NCI-H1436 (cell line): Measurements from ENCODE around the gene ANTXRL.
"Not testable (repeated sequence)": the region's sequence is repeated elsewhere in the genome, so short reads cannot be mapped to it uniquely, and the experiment has no call there.

ENCODE experiments used
- DNase-seq: peaks from one replicate; lab custom pipeline; 2025; lab: John Stamatoyannopoulos, UW

Gene ANTXRL

DNA sequence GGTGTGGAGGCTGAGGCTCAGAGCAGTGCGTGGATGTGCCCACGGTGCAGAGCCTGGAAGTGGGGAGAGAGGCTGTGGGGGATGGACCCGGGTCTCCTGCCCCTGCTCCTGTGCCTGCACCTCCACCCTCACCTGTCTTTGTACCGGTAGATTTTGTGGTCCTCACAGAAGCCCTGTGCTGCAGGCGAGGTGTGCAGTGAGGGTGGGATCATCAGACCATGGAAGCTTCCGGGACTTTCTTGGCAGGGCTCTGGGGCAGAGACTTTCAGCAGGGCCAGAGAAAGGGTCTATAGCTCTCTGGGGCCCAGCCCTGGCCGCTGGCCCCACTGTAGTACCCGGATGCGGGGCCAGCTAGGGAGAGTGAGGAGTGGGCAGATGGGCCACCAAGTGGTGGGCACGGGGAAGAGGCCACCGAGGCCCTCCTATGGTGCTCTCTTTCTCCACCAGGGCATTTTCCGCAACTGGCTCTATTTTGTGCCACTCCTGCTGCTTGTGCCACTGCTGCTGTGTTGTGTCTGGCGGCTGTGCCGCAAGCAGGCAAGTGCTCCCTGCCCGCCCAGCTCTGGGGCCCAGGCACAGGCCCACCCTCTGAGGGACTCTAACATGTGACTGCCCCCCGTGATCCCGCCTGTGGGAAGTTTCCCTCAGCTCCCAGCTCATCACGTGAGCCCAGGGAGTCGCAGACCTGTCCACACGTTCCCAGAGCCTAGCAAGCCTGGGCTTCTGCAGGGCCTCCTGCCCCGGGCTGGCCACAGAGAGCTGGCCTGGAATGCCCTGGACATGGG lies 22.1 kb downstream of the ANTXRL start:
- no peak for DNase-seq

DNA sequence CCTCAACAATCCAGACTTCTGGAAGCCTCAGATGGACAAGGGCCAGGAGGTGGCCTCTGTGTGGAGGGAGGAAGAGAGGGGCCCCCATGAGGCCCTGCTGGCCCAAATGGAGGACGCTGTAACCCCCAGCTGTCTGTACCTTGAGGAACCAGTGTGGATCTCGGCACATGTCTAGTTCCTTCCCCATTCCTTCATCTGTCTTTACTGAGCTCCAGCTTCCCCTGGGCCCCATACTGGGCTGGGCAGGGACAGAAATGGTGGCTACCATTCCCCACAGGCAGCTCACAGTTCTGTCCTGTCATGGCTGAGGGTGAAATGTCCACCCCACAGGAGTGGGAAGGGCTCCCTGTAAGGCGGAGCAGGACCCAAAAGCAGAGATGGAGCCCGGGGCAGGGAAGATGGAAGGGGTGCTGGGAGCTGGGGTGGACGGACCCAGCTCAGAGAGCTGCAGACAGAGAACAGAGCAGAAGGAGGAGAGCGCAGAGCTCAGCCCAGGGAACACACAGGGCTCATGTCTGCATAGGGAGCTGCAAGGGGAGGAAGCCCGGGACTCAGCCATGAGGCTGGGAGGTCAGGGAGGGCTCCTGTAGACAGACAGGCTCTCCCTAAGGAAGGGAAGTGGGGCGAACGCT lies 22.8 kb downstream of the ANTXRL start:
- DNase-seq = no peak

DNA sequence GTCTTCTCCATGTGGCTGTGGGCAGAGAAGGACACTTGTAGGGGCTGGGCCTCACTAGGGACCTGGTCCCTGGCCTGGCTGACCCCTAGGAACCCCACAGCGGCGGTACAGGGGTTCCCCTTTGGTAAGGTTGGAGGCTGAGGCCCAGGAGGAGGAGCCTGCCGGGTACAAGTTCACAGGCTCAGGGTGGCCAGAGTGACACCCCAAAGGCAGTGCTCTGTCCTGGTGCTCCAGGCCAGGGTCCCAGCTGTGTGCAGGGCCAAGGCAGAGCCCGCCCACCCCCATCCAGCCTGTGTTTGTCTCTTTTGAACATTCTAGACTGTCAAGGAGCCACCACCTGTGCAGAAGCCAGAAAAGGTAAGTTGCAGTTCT lies 23.3 kb downstream of the ANTXRL start:
- no peak for DNase-seq

DNA sequence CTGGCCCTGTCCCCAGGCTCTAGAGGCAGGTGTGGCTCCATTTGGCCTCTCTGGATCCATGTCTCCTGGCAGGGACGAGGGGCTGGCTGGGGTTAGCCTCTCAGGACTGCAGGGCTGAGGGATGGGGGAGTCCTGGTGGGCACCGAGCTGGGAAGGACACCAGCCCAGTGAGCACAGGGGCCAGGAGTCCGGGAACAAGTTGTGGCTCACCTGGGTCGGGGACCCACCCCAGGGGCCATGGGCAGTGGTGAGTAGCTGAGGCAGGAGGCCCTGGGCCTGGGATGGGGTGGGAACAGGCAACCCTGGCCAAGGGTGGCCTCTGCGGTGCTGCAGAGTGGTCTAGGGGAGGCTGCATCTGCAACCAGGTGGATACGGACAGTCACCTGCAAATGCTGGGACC lies 24.1 kb downstream of the ANTXRL start:
- no peak for DNase-seq

DNA sequence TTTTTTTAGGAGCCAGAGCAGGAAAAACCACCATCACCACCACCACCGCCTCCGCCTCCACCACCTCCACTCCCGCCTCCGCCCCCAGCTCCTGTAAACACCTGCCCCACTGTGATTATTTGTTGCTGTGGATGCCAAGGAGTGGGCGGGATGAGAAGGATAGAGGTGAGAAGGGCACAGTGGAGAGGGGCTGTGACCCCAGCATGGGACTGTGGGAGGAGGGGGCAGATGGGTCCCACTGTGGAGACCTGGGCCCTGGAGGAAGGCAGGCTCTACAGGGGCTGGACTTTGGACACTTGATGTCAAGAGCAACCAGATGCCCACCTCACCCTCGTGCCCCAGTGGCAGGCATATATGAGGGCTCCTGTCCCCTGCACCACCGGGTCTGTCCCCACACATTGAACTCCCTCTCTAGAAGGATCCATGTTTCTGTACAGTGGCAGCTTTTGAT lies 24.7 kb downstream of the ANTXRL start:
- no peak for DNase-seq

DNA sequence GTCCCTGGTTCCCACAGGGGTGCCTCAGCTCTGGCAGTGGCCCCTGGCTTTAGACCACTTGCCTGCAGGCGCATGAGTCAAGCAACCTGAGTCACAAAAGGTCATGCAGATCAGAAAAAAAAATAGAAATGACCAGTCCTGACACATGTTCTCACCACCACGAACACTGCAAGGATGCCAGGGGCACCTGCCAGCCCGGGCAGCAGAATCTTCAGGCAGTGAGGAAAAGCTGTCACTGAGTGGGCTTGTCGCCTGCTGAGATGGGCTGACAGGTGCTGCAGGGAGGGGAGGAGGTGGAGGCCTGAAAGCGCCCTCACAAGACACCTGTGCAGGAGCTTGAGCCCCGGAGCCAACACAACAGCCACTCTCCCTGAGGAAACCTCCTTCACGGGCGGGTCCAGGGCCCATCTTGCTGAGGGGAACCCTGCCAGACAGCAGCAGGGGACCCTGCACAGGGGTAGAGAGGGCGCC lies 25.2 kb downstream of the ANTXRL start:
- DNase-seq = not testable (repeated sequence)

DNA sequence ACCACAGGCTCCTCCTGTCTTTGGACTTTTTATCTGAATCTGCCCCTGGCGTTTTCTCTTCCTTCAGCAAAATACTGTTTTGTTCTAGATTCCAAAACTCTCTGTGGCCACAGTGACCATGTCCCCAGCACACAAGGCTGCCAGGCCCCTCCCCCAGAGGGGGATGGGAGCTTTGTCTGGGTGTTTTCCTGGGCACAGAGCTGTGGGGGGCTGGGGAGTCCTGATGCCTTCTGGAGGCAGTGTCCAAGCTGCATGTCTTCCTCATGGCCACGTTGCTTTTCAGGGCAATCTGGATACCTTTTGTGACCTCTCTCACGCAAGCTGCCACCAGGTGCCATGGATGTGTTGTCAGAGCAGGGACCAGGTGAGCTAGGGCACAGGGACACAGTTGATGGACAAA lies 26.2 kb downstream of the ANTXRL start:
- DNase-seq = no peak

DNA sequence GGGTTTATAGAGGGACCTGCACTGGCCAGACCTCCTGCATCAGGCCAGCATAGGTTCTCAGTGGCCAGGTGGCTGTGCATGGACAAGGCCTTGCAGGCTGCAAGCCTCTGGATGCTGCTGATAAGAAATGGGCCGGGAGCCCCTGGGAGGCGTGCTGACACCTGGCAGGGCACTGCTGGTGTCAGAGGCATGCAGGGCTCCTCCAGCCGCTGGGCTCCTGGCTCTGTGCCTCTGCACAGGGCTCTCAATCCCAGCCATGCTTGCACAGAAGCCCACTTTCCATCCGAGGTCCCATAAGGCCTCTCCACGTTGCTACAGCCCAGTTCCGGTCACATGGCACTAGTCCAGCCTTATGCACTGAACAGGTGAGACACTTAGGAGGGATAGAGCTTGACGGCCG lies 27.3 kb downstream of the ANTXRL start:
- no peak for DNase-seq

DNA sequence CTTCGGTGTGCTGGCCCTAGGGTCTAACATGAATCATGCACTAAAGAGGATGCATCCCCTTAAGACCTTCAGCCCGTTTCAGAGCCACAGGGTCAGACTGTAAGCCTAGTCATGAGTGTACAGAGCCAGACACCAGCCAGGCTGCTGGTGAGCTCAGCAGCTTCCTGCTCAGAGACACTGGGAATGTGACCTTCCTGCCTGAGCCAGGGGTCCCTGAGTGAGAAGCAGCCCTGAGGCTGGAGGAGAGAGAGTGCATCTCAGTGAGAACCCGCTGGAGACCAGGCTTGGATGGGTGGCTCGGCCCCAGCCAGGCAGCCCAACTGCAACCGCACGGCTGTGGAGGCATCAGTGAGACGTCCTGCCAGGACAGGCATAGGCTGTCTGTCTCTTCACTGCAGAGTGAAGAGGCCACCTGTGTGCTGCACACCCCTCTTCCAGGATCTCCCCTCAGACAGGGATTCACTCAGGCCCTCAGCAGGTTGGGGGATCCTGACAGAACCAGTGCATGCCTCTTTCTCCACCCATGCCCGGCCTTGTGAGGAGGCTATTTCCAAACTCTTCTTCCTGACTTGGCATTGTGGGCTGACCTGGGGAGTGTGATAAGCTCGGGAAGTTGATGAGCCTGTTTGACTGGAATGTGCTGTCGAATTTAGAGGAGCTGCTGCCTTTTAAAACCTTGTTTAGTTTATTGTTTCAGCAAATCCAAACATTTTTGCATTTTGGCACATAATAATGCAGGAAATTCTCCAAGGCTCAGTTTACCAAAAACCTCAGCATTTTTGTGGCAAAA lies 28.5 kb downstream of the ANTXRL start:
- not testable (repeated sequence) for DNase-seq

DNA sequence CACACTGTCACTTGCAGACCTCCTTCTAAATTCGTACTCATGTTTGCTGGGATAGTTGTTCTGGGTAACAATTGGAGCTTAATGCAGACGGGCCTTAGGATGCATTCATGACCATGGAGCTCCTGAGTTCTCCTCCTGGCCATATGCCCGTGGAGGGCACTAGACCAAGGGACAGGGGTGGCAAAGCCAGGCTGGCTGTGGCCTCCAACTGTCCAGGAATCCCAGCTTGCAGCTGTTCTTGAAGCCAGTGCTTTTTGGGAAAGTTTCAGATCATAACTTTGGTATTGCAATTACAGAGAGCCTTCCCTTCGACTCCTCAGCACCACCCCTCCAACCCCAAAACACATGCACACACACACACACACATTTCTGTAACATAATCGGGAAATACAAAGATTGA lies 30.6 kb downstream of the ANTXRL start:
- no peak for DNase-seq

DNA sequence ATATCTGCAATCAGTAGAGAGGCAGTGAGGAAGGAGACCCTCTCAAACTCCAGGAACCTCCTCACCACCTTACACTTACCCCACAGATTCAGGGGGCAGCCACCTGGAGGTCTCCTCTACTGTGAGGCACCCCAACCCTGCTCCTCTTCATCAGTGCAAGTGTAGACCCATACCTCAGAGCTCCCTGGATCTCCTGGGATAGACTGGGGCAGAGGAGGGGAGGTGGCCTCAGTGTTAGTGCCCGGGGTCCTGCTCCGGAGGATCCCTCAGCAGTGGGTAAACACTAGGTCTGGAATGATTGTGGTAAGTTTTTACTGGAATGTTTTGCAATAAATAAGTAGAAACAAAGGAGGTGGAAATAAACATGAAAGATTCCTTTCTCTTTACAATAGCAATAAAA lies 31.1 kb downstream of the ANTXRL start:
- DNase-seq = no peak

DNA sequence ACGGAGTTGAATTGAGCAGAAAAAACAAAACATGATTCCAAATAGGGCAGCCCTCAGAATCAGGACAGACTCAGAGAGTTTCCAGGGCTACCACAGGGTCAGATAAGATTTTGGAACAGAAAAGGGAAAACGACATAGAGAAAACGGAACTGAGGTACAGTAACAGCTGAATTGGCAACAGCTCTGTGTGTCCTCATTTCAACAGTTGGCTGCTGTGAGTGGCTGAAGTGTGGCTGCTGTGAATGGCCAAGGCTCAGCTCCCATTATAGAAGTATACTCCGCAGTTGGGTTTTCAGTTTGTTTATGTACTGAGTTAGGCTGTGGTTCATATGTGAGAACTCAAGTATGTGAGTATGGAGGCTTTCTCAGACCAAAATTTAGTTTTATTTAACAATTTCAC lies 32.0 kb downstream of the ANTXRL start:
- DNase-seq = no peak

DNA sequence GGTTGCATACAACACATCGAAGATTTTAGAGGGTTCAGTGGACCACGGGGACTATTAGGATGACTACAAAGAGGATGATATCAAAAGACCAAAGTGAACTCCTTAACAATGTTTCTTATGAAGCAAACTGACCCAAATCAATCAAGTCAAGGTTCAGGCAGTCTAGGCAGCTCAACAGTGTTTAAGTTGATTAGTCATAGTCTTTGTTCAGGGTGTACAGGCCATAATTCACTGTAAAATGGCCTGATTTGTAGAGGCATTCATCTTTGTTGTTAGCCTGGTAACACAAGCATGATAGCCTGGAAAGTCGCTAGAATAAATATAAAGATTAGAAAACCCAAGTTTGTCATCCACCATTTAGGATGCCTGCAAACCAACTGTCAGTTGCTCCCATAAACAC lies 32.6 kb downstream of the ANTXRL start:
- no peak for DNase-seq

DNA sequence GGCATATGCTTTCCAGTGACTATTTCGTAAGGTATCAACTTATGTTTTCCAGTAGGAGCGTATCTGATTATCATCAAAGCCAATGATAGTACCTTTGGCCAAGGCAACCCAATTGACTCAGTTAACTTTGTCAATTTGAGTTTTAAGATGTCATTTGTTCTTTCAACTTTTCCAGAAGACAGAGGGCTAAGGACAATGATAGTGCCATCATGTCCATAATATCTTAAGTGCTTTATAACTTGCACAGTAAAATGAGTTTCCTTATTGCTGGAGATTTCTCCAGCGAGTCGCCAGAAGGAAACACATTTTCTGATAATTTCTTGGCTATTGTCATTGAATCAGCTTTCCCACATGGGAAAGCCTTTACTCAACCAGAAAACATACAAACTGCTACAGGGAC lies 35.0 kb downstream of the ANTXRL start:
- DNase-seq = no peak

DNA sequence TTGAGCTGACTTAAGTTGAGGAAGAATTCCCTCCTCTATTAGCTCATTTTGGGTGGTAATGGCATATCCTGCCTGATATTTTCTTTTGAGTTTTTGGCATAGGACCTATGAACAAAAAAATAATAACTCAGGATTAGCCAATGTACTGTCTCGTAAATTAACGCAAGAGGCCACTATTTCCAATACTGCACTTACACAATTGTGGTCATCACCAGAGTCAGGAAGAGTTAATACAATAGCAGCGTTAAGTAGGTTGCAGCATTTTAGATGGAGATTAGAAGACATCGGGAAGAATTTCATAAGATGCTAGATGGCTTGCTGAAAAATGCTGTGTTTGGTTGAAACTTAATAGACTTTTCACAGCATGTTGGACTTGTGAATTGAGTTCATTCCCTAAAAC lies 36.4 kb downstream of the ANTXRL start:
- no peak for DNase-seq

DNA sequence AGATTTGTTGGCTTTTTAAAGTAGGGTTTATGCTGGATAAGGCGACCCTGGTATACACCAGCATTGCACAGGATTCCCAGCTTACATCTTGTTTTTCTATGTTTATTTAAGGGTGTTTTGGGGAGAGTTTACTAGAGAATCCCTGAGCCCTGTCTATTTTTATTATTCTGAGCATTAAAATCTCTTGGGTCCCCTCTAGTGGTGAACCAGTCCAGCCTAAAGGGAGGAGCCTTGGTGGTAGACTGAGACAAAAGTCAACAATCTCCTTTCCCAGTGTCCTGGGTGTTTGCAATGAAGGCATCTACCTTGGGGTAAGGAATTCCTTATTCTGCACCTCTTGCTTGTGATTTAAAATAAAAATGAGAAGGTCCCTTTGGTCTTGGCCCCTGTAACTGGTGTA lies 38.2 kb downstream of the ANTXRL start:
- no peak for DNase-seq

DNA sequence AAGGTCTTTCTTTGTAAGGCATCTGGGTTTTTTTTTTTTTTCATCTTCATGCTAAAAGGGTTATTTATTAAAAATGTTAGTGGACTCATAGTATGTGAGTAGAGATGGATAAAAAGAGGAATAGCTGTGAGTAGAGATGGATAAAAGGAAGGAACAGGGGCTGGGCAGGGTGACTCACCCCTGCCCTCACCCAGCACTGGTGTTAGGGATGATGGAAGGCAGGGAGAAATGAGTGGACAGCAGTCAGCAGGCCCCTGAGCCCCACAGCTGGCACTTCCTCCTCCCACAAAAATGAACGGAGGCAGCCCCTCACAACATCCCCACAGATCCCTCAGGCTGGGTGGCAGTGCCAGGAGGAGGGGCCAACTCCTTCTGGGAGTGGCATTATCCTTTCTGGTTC lies 39.3 kb downstream of the ANTXRL start:
- DNase-seq = no peak

DNA sequence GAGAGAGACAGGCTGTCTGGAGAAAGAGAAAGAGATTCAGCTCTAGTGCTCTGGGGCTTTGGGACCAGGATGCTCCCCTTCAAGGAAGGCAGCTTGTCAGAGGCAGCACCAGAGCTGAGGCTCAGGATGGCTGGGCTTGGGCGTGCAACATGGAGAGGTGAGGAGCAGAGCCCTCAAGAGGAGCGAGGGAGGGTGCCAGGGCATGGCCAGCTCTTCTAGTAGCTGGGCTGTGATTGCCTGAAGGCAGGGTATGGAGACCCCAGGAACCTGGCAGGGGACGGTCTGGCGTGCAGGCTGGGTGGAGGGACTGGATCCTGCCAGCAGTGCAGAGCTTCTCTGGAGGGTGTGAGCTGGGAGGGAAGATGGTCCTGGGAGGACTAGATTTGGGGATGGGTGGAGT lies 40.2 kb downstream of the ANTXRL start:
- DNase-seq = no peak

DNA sequence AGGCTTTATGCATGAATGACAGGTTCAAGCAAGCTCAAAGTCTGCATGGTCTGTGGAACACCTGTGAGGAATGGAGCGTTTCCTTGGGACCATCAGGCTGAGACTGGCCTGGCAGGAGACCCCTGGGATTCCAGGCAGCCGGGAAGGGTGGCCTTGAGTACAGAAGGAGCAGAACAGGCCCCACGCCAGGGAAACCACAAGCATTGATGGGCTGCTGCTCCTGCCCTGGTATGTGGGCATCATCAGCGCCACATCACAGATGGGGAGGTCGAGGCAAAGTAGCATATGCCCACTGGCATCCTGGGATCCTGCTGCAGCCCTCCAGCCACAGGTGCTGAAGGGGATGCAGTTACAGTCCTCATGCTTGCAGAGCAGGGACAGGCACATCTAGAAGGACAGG lies 40.9 kb downstream of the ANTXRL start:
- no peak for DNase-seq

DNA sequence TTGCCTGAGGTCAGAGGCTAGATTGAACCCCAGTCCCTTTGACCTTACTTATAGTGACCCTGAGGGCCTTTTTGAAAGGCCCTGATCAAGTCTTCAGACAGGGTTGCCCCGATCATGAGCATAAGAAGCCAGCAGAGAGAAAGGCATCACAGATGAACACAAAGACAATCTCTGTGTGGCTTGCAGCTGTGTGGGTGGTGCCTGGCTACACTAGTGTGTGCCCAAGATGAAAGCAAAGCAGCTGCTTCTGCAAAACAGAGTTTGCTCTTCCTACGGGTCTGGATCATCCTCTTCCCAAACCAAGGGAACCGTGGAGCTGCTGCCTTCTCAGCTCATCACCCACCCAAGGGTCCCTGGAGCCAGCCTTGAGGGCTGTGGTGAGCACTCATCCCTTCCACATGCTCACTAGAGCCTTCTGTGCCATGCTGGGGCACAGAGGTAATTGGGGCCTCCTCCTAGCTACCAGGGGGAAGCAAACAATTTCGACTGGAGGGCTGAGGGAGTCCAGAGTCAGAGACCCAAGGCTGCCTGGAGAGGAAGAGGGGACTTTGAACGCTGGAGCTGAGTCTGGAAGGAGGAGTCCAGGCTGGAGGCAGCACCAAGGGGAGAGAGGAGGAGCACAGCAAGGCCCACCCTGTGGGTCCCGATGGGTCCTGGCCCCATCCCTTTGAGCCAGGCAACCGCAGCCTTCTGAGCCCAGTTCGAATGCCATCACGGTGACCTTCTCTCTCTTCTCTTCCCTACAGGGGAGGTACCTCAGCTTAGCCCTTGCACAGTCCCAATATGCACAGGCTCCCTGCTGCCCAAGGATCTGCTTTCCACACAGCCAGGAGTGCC lies 42.3 kb downstream of the ANTXRL start:
- DNase-seq = no peak

DNA sequence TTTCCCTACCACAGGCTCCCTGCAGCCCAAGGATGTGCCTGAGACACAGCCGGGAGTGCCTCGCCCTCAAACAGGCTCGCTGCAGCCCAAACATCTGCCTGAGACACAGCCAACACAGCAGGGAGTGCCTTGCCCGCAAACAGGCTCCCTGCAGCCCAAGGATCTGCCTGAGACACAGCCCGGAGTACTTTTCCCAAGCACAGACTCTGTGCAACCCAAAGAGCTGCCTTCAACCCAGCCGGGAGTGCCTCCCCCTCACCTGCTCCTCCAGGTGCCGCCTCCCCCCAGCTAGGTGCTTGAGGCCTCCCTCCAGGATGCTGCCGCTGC lies 42.9 kb downstream of the ANTXRL start:
- DNase-seq = no peak

DNA sequence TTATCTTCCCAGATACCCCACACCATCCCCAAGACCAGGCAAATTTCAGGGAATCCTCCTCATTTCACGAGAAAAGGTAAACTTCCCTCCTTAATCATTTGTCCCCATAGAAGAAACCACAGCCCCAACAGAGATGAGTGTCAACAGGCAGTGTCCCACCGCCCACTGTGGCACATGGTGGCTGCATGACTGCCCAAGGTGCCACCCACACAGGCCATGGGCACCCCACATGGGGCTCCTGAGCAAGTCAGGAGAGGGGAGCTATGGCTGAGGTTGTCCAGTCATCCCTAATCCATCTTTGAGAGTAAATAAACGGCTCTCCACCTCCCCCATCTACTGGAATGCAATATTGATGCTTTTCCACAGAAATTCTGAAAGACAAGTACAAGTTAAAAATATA lies 44.1 kb downstream of the ANTXRL start:
- no peak for DNase-seq
